Psoas muscle (tissue), 8 donors: ENCODE data around the gene AKTIP. TPM values are rescaled to one million over a fixed set of nuclear protein-coding genes. Genes with fewer than 3 reads are reported as not detected.

ENCODE experiments used
- ATAC-seq, 4 donors: fragments of 200-7000 bp; cut with Tn5 transposase; one replicate each; pipeline ENCODE4 v1.9.1; 2020; ENCODE audit warnings: moderate library complexity in 3 of 4, mild to moderate bottlenecking in 2 of 4
- DNase-seq, 2 donors: peaks; one replicate each; pipeline ENCODE4 v3.0.0-alpha.2; 2020
- H3K27ac ChIP-seq: fragments of 200-600 bp; one replicate; pipeline ENCODE4 v1.8.0; 2022
- H3K27me3 ChIP-seq, 3 donors: fragments of 200-600 bp in 1 of 3; one replicate each; pipeline versions ENCODE4 v1.6.1 to v1.8.0; 2013 to 2022; ENCODE audit warnings: low read length in 2 of 3, mild to moderate bottlenecking in 2 of 3, moderate library complexity in 1 of 3; ENCODE audit not compliant: insufficient read depth in 3 of 3
- H3K36me3 ChIP-seq, 2 donors: fragments of 200-600 bp in 1 of 2; one replicate each; pipeline versions ENCODE4 v1.6.1 to v1.8.0; 2013 to 2022; ENCODE audit warnings: low read depth in 1 of 2, mild to moderate bottlenecking in 1 of 2, moderate library complexity in 1 of 2; ENCODE audit not compliant: insufficient read depth in 1 of 2
- H3K4me1 ChIP-seq: fragments of 200-600 bp; one replicate; pipeline ENCODE4 v1.8.0; 2022
- H3K4me3 ChIP-seq: fragments of 200-600 bp; one replicate; pipeline ENCODE4 v1.8.0; 2022; ENCODE audit warnings: mild to moderate bottlenecking
- H3K9me3 ChIP-seq: fragments of 200-600 bp; one replicate; pipeline ENCODE4 v1.8.0; 2022
- CTCF ChIP-seq: fragments of 200-600 bp; IDR thresholded peaks from one replicate; pipeline ENCODE4 v1.8.0; 2022; ENCODE audit warnings: antibody characterized with exemption
- WGBS, 3 donors: extraction: QIAGEN DNeasy Blood & Tissue Kit; methylation state at CpG; one replicate each; pipeline versions ENCODE4 v1.1.6 to v1.1.7; 2013; 5-methylcytosine and 5-hydroxymethylcytosine counted together
- intact Hi-C, 2 donors: fragments of 100-400 bp; cut with DNase I; formaldehyde crosslinking; loops; one replicate each; pipeline versions ENCODE4 v1.11.0 to v1.14.2; 2022
- long read RNA-seq, 2 donors: library from polyadenylated mRNA; unstranded; transcript quantifications; one replicate each; pipeline ENCODE4 v2.0.0, GENCODE V29; 2021
- polyA plus RNA-seq, 3 donors: library from polyadenylated mRNA; stranded (reverse); fragments of 200-250 nt; gene quantifications; one replicate each; pipeline ENCODE4 v1.2.3, GENCODE V29; 2013
- total RNA-seq, 4 donors: library from RNA; stranded (reverse); fragmentation: NEBNext Ultra II Directional in 2 of 4; extraction: Animal tissue kit (Norgen Biotek cat#: 25700) in 2 of 4; gene quantifications; one replicate each; pipeline versions ENCODE4 v1.2.1 to v1.2.4, GENCODE V29; 2021 to 2023
- donor health status: healthy with polysubstance abuse.
- donor health status: DM: no; HTN: no; CAD: no; lungs with moderate emphysema.
- donor health status: Bipolar disorder and iron deficiency.
- donor health status: healthy.
- donor health status: DM: yes; HTN: yes; CAD: no.
- donor health status: DM: no; HTN: no; CAD: no.
- donor health status: DM: no; HTN: no; CAD: no.
- donor health status: DM: yes; HTN: yes; CAD: no.

Gene AKTIP
- total RNA-seq (10 to 100 TPM; 62.5 to 78.8 (median 66.8) TPM), polyA plus RNA-seq (10 to 100 TPM; 27.6 to 88.1 (median 44.2) TPM)
- long read RNA-seq, donor 1, transcript AKTIP-202 (10 exons, 2,426 nt), result major isoform, 5 of 53 reads
- long read RNA-seq, donor 1, partial matches to known transcripts, result 1 of 53 reads
- long read RNA-seq, donor 1, other reads (novel, unspliced or antisense), result 46 of 53 reads
- long read RNA-seq, donor 2, transcript AKTIP-202 (10 exons, 2,426 nt), result major isoform, 9 of 148 reads
- long read RNA-seq, donor 2, partial matches to known transcripts, result 3 of 148 reads
- long read RNA-seq, donor 2, other reads (novel, unspliced or antisense), result 136 of 148 reads

DNA sequence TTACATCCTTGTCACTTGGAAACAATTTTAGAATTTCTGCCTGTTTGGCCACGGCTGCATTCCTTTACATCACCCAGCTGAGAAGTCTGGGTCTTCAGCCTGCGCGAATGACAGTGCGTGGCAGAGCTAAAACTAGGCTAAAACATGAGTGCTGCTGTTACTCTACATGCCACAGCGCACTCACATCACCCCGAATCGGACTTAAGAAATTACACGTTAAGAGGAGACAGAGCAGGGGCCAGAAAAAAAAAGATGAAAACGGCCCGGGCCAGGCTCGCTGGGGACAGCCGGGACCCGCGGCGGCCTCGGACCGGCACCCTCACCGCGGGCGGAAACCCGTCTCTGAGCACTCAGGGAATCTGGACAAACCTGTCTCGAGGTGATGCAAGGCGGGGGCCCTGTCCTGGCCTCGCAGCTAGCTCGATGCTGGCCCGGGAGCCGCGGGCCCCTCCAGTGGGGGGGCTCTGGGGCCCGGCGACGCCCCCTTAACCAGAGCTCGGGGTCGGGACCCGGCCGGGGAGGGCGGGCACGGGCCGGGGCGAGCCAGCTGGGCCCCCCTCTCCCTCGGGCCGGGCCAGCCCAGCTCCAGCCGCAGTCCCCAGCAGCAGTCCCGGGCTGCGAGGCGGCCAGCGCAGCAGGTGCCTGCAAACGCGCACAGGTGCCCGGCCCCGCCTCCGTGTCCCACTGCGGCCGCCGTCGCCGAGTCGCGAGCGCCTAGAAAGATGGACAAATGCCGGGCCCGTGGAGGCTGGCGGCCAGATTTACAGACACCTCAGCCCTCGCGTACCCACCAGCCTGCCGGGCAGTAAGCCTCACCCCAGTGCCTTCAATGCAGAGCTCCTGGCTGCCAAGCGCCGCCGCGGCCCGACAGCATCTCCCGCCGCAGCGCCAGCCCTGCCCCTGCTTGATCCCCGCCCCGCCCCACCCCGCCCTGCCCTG, at the start of gene AKTIP:
AKTIP (minus strand) TSS at position 879 of the 939 bp plus-strand sequence. CDS start 2,950 bp downstream, outside the sequence.
- no peak for TF ChIP-seq CTCF
- H3K4me3 ChIP-seq, result peak within 1 kb of the TSS; percentile 87
- peaks cover 0 to 26% of the 10 kb centered on the region in 2 donors for H3K36me3 ChIP-seq
- intact Hi-C loops, result loop anchor here in 1 of 2 donors (5.0 kb wide), 1 partner anchor 65 kb away; no protein-coding TSS in a partner anchor
- WGBS, 3 donors, result 0 to 1% (median 0%) methylated on average over 60 to 76 of the region's 76 CpGs
- no peaks in the 10 kb centered on the region for H3K9me3 ChIP-seq
- peak within 1 kb of the TSS; percentile 97 for H3K27ac ChIP-seq
- H3K4me1 ChIP-seq, result peaks cover 24% of the 10 kb centered on the region
- no peaks in the 10 kb centered on the region for H3K27me3 ChIP-seq
- DNase-seq (peak; percentile 42 to 68), ATAC-seq (peak; percentile 62 to 72 (median 62))

GRCh38 chr16:53549970-53550690, 47.1 kb upstream of the AKTIP start:
- H3K9me3 ChIP-seq, result no peaks in the 10 kb centered on the region
- ATAC-seq (peak; percentile 46 to 87 (median 66)), DNase-seq (no peak)
- peaks cover 0 to 6% (median 0%) of the 10 kb centered on the region in 3 donors for H3K27me3 ChIP-seq
- H3K4me1 ChIP-seq, result no peaks in the 10 kb centered on the region
- intact Hi-C loops, result no loop called here
- 14 to 17% (median 17%) methylated on average over 18 of the region's 18 CpGs for WGBS, 3 donors
- H3K4me3 ChIP-seq, result no peak overlapping the region
- peak; percentile 57 for TF ChIP-seq CTCF
- no peaks in the 10 kb centered on the region for H3K36me3 ChIP-seq
- H3K27ac ChIP-seq, result no peak overlapping the region

GRCh38 chr16:53546988-53547391, 44.0 kb upstream of the AKTIP start:
- WGBS, 3 donors, result 36 to 58% (median 55%) methylated on average over 4 of the region's 4 CpGs
- no peak for ATAC-seq
- intact Hi-C loops, result no loop called here

More at GRCh38 chr16:53546988-53547391, 44.0 kb upstream of the AKTIP start:
- Histone ChIP-seq H3K36me3 (no peaks in the 10 kb centered on the region), H3K4me1 (no peaks in the 10 kb centered on the region), H3K27ac (no peak overlapping the region), H3K9me3 (no peaks in the 10 kb centered on the region), H3K27me3 (peaks cover 0 to 6% (median 0%) of the 10 kb centered on the region in 3 donors), H3K4me3 (no peak overlapping the region)
- TF ChIP-seq CTCF, result no peak
- no peak for DNase-seq
